SJCRH30 (cell line): ENCODE results near the gene MC3R. TPM values are rescaled to one million over a fixed set of nuclear protein-coding genes. Genes with fewer than 3 reads are reported as not detected.

Experiments used
- DNase-seq, 2 experiments: peaks; one replicate each; pipeline ENCODE4 v3.0.0-alpha.2; 2015 to 2020
- H3K27ac ChIP-seq: fragments of 250-450 bp; sonication (Bioruptor Pico); 2 replicates; pipeline ENCODE4 v1.5.1; 2020; ENCODE audit warnings: mild to moderate bottlenecking, moderate library complexity
- H3K27me3 ChIP-seq: fragments of 250-450 bp; sonication (Bioruptor Pico); 2 replicates; pipeline ENCODE4 v1.5.1; 2020; ENCODE audit warnings: mild to moderate bottlenecking, moderate library complexity
- H3K36me3 ChIP-seq: fragments of 250-450 bp; sonication (Bioruptor Pico); 2 replicates; pipeline ENCODE4 v1.5.1; 2020; ENCODE audit warnings: mild to moderate bottlenecking, moderate library complexity
- H3K4me1 ChIP-seq: fragments of 250-450 bp; sonication (Bioruptor Pico); 2 replicates; pipeline ENCODE4 v1.5.1; 2020; ENCODE audit warnings: mild to moderate bottlenecking, moderate library complexity
- H3K4me3 ChIP-seq: fragments of 250-450 bp; sonication (Bioruptor Pico); 2 replicates; pipeline ENCODE4 v1.5.1; 2020; ENCODE audit warnings: mild to moderate bottlenecking, moderate library complexity
- H3K9me3 ChIP-seq: fragments of 250-450 bp; sonication (Bioruptor Pico); replicated peaks from 2 replicates; pipeline ENCODE4 v1.5.1; 2020; ENCODE audit warnings: mild to moderate bottlenecking, moderate library complexity
- total RNA-seq: library from RNA; depleted of rRNA; stranded (reverse); fragments of >200 nt; shearing (Covaris generic); gene quantifications from 2 replicates; pipeline ENCODE4 v1.2.3, GENCODE V29; 2014; rRNA removed

MC3R gene
- total RNA-seq, 1 experiment from 2014 or later: not detected

GRCh38 chr20:56285496-56285895, 37.0 kb downstream of the MC3R start:
- no peak for DNase-seq

DNA sequence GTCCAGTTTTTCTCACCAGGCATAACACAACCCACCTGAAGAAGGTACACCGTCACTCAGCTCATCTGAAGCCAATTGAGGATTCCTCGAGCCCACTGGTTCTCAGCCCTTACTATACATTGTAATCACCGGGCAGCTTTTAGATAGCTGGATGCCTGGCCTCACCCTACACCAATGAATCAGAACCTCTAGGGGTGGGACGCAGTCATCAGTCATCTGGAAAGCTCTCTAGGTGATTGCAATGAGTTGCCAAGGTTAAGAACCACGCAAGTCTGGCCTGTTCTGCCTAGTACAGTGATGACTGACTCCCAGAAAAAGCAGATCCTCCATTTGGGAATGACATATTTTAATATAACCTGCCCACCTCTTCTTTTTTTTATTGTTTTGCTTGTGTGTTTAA, 41.1 kb downstream of the MC3R start:
- Histone ChIP-seq H3K36me3 (no peaks in the 10 kb centered on the region), H3K4me1 (no peaks in the 10 kb centered on the region)

More at GRCh38 chr20:56285496-56285895, 37.0 kb downstream of the MC3R start:
- Histone ChIP-seq H3K27me3 (peaks cover 6% of the 10 kb centered on the region), H3K27ac (no peak overlapping the region), H3K4me3 (no peak overlapping the region), H3K4me1 (no peaks in the 10 kb centered on the region), H3K9me3 (no peaks in the 10 kb centered on the region), H3K36me3 (no peaks in the 10 kb centered on the region)

GRCh38 chr20:56299362-56299761, 50.8 kb downstream of the MC3R start:
- no peaks in the 10 kb centered on the region for H3K36me3 ChIP-seq
- no peaks in the 10 kb centered on the region for H3K4me1 ChIP-seq
- no peaks in the 10 kb centered on the region for H3K9me3 ChIP-seq
- H3K4me3 ChIP-seq: no peak overlapping the region
- H3K27ac ChIP-seq: no peak overlapping the region
- DNase-seq: peak; percentile 62 to 75
- peaks cover 24% of the 10 kb centered on the region for H3K27me3 ChIP-seq

More for the DNA sequence above, 41.1 kb downstream of the MC3R start:
- H3K27me3 ChIP-seq: peaks cover 14% of the 10 kb centered on the region
- H3K4me3 ChIP-seq: no peak overlapping the region
- H3K9me3 ChIP-seq: no peaks in the 10 kb centered on the region
- DNase-seq: no peak
- H3K27ac ChIP-seq: no peak overlapping the region

Other genes starting within 250 kb of the MC3R start
- gene CBLN4, start 243.2 kb upstream of the MC3R start, total RNA-seq: not detected in 2 replicates
- gene FAM210B, start 110.2 kb downstream of the MC3R start, total RNA-seq: 106 and 110 TPM in 2 replicates
- 225 and 240 TPM in 2 replicates for gene AURKA, start 143.5 kb downstream of the MC3R start, total RNA-seq
- 158 and 167 TPM in 2 replicates for gene CSTF1, start 143.9 kb downstream of the MC3R start, total RNA-seq
- 4.9 and 5.1 TPM in 2 replicates for gene CASS4, start 163.5 kb downstream of the MC3R start, total RNA-seq
- 188 and 199 TPM in 2 replicates for gene RTF2, start 219.9 kb downstream of the MC3R start, total RNA-seq